ENCODE data around the gene ANXA1. TPM values are rescaled to one million over a fixed set of nuclear protein-coding genes. Genes with fewer than 3 reads are reported as not detected.

Gene ANXA1
- total and polyA plus RNA-seq, 2 donors (not counting 3 experiments of a cell fraction or from before 2014, with no cell fraction given) = 403 to 525 TPM

GRCh38 chr9:73167614-73168013 lies 15.9 kb downstream of the ANXA1 start:
- no peak overlapping the region for H2AFZ ChIP-seq (ENCODE audit: low read depth, low read length)
- TF ChIP-seq CTCF (IDR thresholded peaks at IDR 0.05; ENCODE audit: extremely low read depth in 1 of 2, insufficient read depth in 1 of 2, low read depth in 1 of 2, low read length in 2 of 2) = no peak
- TF ChIP-seq MAX (IDR thresholded peaks at IDR 0.05; ENCODE audit: insufficient read depth, insufficient read length) = no peak
- no peak for TF ChIP-seq MYC (IDR thresholded peaks at IDR 0.05; ENCODE audit: low read depth, low read length)
- no peak for TF ChIP-seq EZH2 (IDR thresholded peaks at IDR 0.05; ENCODE audit: borderline replicate concordance, low read depth, low read length, severe bottlenecking)
- TF ChIP-seq GATA2 (IDR thresholded peaks at IDR 0.05; ENCODE audit: insufficient read depth, insufficient read length, low read depth, low read length) = no peak
- TF ChIP-seq POLR2AphosphoS5 (IDR thresholded peaks at IDR 0.05; ENCODE audit: insufficient read depth, low read depth, low read length) = no peak
- no peak for TF ChIP-seq POLR2A (IDR thresholded peaks at IDR 0.05; ENCODE audit: low read depth, low read length)
- TF ChIP-seq FOS (IDR thresholded peaks at IDR 0.05; ENCODE audit: borderline replicate concordance, insufficient read depth, low read length) = no peak
- TF ChIP-seq JUN (IDR thresholded peaks at IDR 0.05; ENCODE audit: borderline replicate concordance, insufficient read depth, insufficient read length, low read depth) = no peak
- H3K9me1 ChIP-seq (replicated peaks; ENCODE audit: control insufficient read depth, extremely low read depth, insufficient read depth, low read length) = no peaks in the 10 kb centered on the region
- no peaks in the 10 kb centered on the region for H3K27me3 ChIP-seq (ENCODE audit: control insufficient read depth in 2 of 2, insufficient read depth in 2 of 2, low read length in 2 of 2)
- dilution Hi-C loops (cut with MboI; ENCODE audit: extremely low pct_ligation_motif_present, low sequenced_read_pairs) = no loop called here
- FAIRE-seq = no peak
- ChIA-PET POLR2A (no interaction called here), CTCF (interaction anchor here (0.6 to 1.5 kb wide), 2 partner anchors 60 to 678 kb away, joined by 3 to 5 read pairs; no protein-coding TSS in a partner anchor)
- peaks cover 26 to 66% of the 10 kb centered on the region in 2 experiments for H3K36me3 ChIP-seq (ENCODE audit: control insufficient read depth in 2 of 2, extremely low read depth in 1 of 2, insufficient read depth in 2 of 2, low read length in 2 of 2)
- no peak overlapping the region for H3K4me3 ChIP-seq (replicated peaks in 1 of 3; ENCODE audit: insufficient read depth in 1 of 3, low read depth in 1 of 3, low read length in 3 of 3)
- H4K20me1 ChIP-seq (replicated peaks; ENCODE audit: control insufficient read depth, extremely low read depth, insufficient read depth, low read length) = peaks cover 2% of the 10 kb centered on the region
- H3K27ac ChIP-seq (ENCODE audit: insufficient read depth, low read depth, low read length) = no peak overlapping the region
- no peak overlapping the region for H3K9ac ChIP-seq (replicated peaks; ENCODE audit: extremely low read depth, insufficient read depth, low read length)
- BruUV-seq (replicated peaks) = no TSS peak
- DNase-seq (ENCODE audit: low read depth, low spot score) = no peak
- no peaks in the 10 kb centered on the region for H3K4me1 ChIP-seq (ENCODE audit: control insufficient read depth, extremely low read depth, insufficient read depth, low read length)
- intact Hi-C loops (cut with micrococcal nuclease) = no loop called here
- H3K9me3 ChIP-seq (replicated peaks; ENCODE audit: control insufficient read depth, insufficient read depth, low read length) = no peaks in the 10 kb centered on the region
- no peak overlapping the region for H3K4me2 ChIP-seq (ENCODE audit: insufficient read depth, low read length)
- H3K79me2 ChIP-seq (ENCODE audit: control insufficient read depth, insufficient read depth, low read length) = no peaks in the 10 kb centered on the region
